SK-N-SH treated with all-trans-retinoic acid at 6 μM for 48 hours (cell line): ENCODE results near the gene RGPD8.

ENCODE experiments used
- ATAC-seq: fragments of 200-7000 bp; cut with Tn5 transposase; 3 replicates; pipeline ENCODE4 v1.9.1; 2020; ENCODE audit warnings: mild to moderate bottlenecking, moderate library complexity
- ARNTL ChIP-seq: fragments of 450-650 bp; formaldehyde crosslinking; IDR thresholded peaks from 2 replicates; pipeline ENCODE4 v1.5.0; 2020; ENCODE audit warnings: low read depth, mild to moderate bottlenecking, moderate library complexity, borderline replicate concordance
- BACH2 ChIP-seq: fragments of 250-450 bp; sonication (Bioruptor Pico); IDR thresholded peaks from 2 replicates; pipeline ENCODE4 v1.9.0; 2021; ENCODE audit warnings: mild to moderate bottlenecking, borderline replicate concordance
- CREB5 ChIP-seq: fragments of 250-450 bp; sonication (Bioruptor Pico); IDR thresholded peaks from 2 replicates; pipeline ENCODE4 v1.5.1; 2020; ENCODE audit warnings: low read depth, mild to moderate bottlenecking, moderate library complexity
- CSDC2 ChIP-seq: fragments of 250-450 bp; sonication (Bioruptor Pico); IDR thresholded peaks from 2 replicates; pipeline ENCODE4 v1.5.0; 2020; ENCODE audit warnings: mild to moderate bottlenecking, moderate library complexity
- ESRRG ChIP-seq: fragments of 250-450 bp; sonication (Bioruptor Pico); IDR thresholded peaks from 2 replicates; pipeline ENCODE4 v1.6.1; 2021; ENCODE audit warnings: mild to moderate bottlenecking
- GLIS3 ChIP-seq: fragments of 250-450 bp; sonication (Bioruptor Pico); IDR thresholded peaks from 2 replicates; pipeline ENCODE4 v1.5.0; 2020; ENCODE audit warnings: mild to moderate bottlenecking, moderate library complexity
- ISL1 ChIP-seq: fragments of 250-450 bp; sonication (Bioruptor Pico); IDR thresholded peaks from 2 replicates; pipeline ENCODE4 v2.1.2; 2022; ENCODE audit warnings: mild to moderate bottlenecking, moderate library complexity
- OSR1 ChIP-seq: fragments of 250-450 bp; sonication (Bioruptor Pico); IDR thresholded peaks from 2 replicates; pipeline ENCODE4 v1.8.0; 2022; ENCODE audit warnings: moderate library complexity, mild to moderate bottlenecking, inconsistent platforms
- POU6F1 ChIP-seq: fragments of 250-450 bp; sonication (Bioruptor Pico); IDR thresholded peaks from 2 replicates; pipeline ENCODE4 v1.8.0; 2021; ENCODE audit warnings: low read depth, mild to moderate bottlenecking, moderate library complexity, borderline replicate concordance
- PPARA ChIP-seq: fragments of 250-450 bp; sonication (Bioruptor Pico); IDR thresholded peaks from 2 replicates; pipeline ENCODE4 v1.5.0; 2020; ENCODE audit warnings: mild to moderate bottlenecking, borderline replicate concordance
- RARB ChIP-seq: fragments of 250-450 bp; sonication (Bioruptor Pico); IDR thresholded peaks from 2 replicates; pipeline ENCODE4 v1.8.0; 2021; ENCODE audit warnings: mild to moderate bottlenecking, moderate library complexity
- SNAI2 ChIP-seq: fragments of 250-450 bp; sonication (Bioruptor Pico); IDR thresholded peaks from 2 replicates; pipeline ENCODE4 v1.5.0; 2020; ENCODE audit warnings: mild to moderate bottlenecking, moderate library complexity
- TCF4 ChIP-seq: fragments of 250-450 bp; sonication (Bioruptor Pico); IDR thresholded peaks from 2 replicates; pipeline ENCODE4 v1.8.0; 2021; ENCODE audit warnings: mild to moderate bottlenecking, moderate library complexity, borderline replicate concordance
- TOX ChIP-seq: fragments of 250-450 bp; sonication (Bioruptor Pico); IDR thresholded peaks from 2 replicates; pipeline ENCODE4 v1.8.0; 2021; ENCODE audit warnings: mild to moderate bottlenecking, moderate library complexity, borderline replicate concordance
- ZC3H10 ChIP-seq: fragments of 250-450 bp; sonication (Bioruptor Pico); IDR thresholded peaks from 2 replicates; pipeline ENCODE4 v1.5.1; 2021; ENCODE audit warnings: mild to moderate bottlenecking, moderate library complexity
- ZFP3 ChIP-seq: fragments of 250-450 bp; sonication (Bioruptor Pico); IDR thresholded peaks from 2 replicates; pipeline ENCODE4 v1.5.0; 2020; ENCODE audit warnings: mild to moderate bottlenecking, moderate library complexity
- ZNF565 ChIP-seq: fragments of 450-650 bp; formaldehyde crosslinking; conservative IDR thresholded peaks from 2 replicates; pipeline ENCODE4 v1.5.0; 2020; ENCODE audit warnings: low read depth, mild to moderate bottlenecking, moderate library complexity
- ZNF70 ChIP-seq: fragments of 450-650 bp; formaldehyde crosslinking; IDR thresholded peaks from 2 replicates; pipeline ENCODE4 v1.5.0; 2020; ENCODE audit warnings: mild to moderate bottlenecking, moderate library complexity
- ZNF8 ChIP-seq: fragments of 450-650 bp; formaldehyde crosslinking; IDR thresholded peaks from 2 replicates; pipeline ENCODE4 v1.5.0; 2020; ENCODE audit warnings: mild to moderate bottlenecking, moderate library complexity
- TF ChIP-seq, protein P1 (sequence below): fragments of 250-450 bp; sonication (Bioruptor Pico); IDR thresholded peaks from 2 replicates; pipeline ENCODE4 v1.8.0; 2020; ENCODE audit warnings: mild to moderate bottlenecking, moderate library complexity, borderline replicate concordance
- TF ChIP-seq, protein P2 (sequence below): fragments of 250-450 bp; sonication (Bioruptor Pico); IDR thresholded peaks from 2 replicates; pipeline ENCODE4 v1.5.0; 2020; ENCODE audit warnings: mild to moderate bottlenecking, moderate library complexity

The RGPD8 gene

DNA sequence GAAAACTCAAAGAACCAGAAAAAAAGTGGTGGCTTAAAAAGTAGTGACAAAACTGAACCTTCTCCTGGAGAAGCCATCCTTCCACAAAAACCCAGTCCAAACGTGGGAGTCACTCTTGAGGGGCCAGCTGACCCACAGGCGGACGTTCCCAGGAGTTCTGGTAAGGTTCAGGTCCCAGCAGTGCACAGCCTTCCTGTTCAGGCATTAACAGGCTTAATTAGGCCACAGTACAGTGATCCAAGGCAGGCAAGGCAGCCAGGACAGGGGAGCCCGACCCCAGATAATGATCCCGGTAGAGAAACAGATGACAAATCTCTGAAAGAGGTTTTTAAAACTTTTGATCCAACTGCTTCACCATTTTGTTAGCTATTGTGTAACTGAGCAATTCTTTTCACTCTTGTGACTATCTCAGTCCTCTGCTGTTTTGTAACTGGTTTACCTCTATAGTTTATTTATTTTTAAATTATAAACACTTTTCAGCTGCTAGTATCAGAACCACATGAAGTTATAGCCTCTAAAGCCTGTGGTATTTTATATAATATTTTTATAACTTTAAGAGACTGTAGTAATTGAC is 101.2 kb downstream of the RGPD8 start (continued):
- TF ChIP-seq, protein P1, sequence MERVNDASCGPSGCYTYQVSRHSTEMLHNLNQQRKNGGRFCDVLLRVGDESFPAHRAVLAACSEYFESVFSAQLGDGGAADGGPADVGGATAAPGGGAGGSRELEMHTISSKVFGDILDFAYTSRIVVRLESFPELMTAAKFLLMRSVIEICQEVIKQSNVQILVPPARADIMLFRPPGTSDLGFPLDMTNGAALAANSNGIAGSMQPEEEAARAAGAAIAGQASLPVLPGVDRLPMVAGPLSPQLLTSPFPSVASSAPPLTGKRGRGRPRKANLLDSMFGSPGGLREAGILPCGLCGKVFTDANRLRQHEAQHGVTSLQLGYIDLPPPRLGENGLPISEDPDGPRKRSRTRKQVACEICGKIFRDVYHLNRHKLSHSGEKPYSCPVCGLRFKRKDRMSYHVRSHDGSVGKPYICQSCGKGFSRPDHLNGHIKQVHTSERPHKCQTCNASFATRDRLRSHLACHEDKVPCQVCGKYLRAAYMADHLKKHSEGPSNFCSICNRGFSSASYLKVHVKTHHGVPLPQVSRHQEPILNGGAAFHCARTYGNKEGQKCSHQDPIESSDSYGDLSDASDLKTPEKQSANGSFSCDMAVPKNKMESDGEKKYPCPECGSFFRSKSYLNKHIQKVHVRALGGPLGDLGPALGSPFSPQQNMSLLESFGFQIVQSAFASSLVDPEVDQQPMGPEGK (CRISPR knock-in tag) = no peak
- TF ChIP-seq ZNF565 (no peak), POU6F1 (no peak), ISL1 (CRISPR knock-in tag) (no peak), TOX (CRISPR knock-in tag) (no peak), OSR1 (CRISPR knock-in tag) (no peak), ZNF70 (CRISPR knock-in tag) (no peak)

DNA sequence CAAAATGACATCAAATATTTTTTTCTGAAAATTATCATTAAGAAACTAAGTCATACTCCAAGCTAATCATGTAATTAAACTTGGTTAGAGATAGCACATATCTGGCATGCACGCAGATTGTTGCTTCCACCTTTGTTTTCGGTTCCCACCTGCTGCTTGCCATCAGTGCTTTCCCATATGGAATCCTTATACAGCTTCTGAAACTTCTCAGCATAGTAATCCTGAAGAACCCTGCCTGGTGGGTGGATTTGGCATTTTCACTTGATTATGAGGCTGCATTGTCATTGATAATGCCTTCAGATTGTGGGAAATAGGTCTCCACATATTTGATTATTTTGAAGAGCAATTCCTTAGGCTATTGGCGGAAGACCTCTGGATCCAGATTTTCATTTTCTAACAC is 110.5 kb downstream of the RGPD8 start:
- no peak for TF ChIP-seq ZNF565
- no peak for TF ChIP-seq OSR1 (CRISPR knock-in tag)
- no peak for TF ChIP-seq RARB (CRISPR knock-in tag)
- TF ChIP-seq SNAI2 (CRISPR knock-in tag) = no peak
- TF ChIP-seq POU6F1 = no peak
- no peak for TF ChIP-seq CSDC2 (CRISPR knock-in tag)
- TF ChIP-seq TCF4 (CRISPR knock-in tag) = no peak
- TF ChIP-seq PPARA = no peak
- TF ChIP-seq ZNF8 (CRISPR knock-in tag) = no peak
- TF ChIP-seq ISL1 (CRISPR knock-in tag) = no peak
- TF ChIP-seq ESRRG (CRISPR knock-in tag) = no peak
- TF ChIP-seq CREB5 (CRISPR knock-in tag) = no peak
- TF ChIP-seq BACH2 (CRISPR knock-in tag) = no peak
- no peak for ATAC-seq

DNA sequence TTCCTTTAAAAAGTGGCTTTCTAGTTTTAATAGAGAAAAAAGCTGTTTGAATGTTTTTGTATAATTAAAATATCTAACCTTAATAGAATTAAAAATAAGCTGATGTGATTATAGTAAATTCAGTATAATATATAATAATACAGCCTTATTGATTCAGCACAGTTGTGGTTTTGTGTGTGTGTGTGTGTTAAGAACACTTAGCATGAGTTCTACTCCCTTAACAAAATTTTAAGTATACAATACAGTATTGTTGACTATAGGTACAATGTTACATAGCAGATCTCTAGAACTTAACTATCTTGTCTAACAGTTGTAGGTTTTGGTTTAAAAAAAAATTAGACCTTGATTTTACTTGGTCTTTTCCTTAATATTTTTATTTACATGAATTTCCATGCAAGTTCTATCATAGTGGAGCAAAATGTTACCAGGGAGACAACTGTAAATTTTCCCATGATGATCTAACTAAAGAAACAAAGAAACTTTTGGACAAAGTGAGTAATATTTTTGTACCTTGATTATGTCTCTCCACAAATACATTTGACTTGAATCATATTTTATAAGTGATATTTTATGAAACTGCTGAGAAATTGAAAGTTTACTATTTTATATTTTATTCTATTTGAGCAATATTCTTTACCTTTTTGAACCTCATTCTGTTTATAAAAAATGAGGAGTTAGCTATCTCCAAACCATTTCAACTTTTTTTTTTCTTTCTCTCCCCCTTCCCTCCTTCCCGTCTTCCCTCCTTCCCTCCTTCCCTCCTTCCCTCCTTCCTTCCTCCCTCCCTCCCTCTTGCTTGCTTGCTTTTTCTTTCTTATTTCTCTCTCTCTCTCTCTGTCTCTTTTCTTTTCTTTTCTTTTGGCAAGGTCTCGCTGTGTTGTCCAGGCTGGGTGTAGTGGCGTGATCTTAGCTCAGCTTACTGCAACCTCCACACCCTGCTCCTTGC is 111.8 kb downstream of the RGPD8 start:
- TF ChIP-seq ISL1 (CRISPR knock-in tag) (no peak), RARB (CRISPR knock-in tag) (no peak), PPARA (no peak), SNAI2 (CRISPR knock-in tag) (no peak), CREB5 (CRISPR knock-in tag) (no peak), ZNF70 (CRISPR knock-in tag) (no peak), ZFP3 (no peak), OSR1 (CRISPR knock-in tag) (no peak), TOX (CRISPR knock-in tag) (no peak), ZNF8 (CRISPR knock-in tag) (no peak), POU6F1 (no peak), CSDC2 (CRISPR knock-in tag) (no peak), ZC3H10 (CRISPR knock-in tag) (no peak), ZNF565 (no peak), GLIS3 (CRISPR knock-in tag) (no peak), ARNTL (no peak)
- TF ChIP-seq, protein P2, sequence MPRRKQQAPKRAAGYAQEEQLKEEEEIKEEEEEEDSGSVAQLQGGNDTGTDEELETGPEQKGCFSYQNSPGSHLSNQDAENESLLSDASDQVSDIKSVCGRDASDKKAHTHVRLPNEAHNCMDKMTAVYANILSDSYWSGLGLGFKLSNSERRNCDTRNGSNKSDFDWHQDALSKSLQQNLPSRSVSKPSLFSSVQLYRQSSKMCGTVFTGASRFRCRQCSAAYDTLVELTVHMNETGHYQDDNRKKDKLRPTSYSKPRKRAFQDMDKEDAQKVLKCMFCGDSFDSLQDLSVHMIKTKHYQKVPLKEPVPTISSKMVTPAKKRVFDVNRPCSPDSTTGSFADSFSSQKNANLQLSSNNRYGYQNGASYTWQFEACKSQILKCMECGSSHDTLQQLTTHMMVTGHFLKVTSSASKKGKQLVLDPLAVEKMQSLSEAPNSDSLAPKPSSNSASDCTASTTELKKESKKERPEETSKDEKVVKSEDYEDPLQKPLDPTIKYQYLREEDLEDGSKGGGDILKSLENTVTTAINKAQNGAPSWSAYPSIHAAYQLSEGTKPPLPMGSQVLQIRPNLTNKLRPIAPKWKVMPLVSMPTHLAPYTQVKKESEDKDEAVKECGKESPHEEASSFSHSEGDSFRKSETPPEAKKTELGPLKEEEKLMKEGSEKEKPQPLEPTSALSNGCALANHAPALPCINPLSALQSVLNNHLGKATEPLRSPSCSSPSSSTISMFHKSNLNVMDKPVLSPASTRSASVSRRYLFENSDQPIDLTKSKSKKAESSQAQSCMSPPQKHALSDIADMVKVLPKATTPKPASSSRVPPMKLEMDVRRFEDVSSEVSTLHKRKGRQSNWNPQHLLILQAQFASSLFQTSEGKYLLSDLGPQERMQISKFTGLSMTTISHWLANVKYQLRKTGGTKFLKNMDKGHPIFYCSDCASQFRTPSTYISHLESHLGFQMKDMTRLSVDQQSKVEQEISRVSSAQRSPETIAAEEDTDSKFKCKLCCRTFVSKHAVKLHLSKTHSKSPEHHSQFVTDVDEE = no peak
- ATAC-seq = no peak
